Thyroid gland (tissue), 4 donors: ENCODE measurements around the gene UTP18.

Source experiments
- CTCF ChIP-seq, 6 experiments: fragments of 200-600 bp in 3 of 6; fragments of 450-650 bp in 3 of 6; sonication (generic) in 3 of 6; IDR thresholded peaks; one replicate each; pipeline ENCODE4 v1.5.1; 2016 to 2019; ENCODE audit warnings: antibody characterized with exemption in 6 of 6, mild to moderate bottlenecking in 2 of 6, inconsistent platforms in 1 of 6, moderate library complexity in 1 of 6
- POLR2A ChIP-seq, 2 donors: fragments of 450-650 bp; IDR thresholded peaks; one replicate each; pipeline ENCODE4 v1.6.1; 2017; ENCODE audit warnings: antibody characterized with exemption in 2 of 2, mild to moderate bottlenecking in 2 of 2, moderate library complexity in 1 of 2

- TF ChIP-seq CTCF (IDR thresholded peaks at IDR 0.05) (no peak), POLR2A (IDR thresholded peaks at IDR 0.05) (no peak)
Measured at GRCh38 chr17:51279183-51279582, 18.8 kb downstream of the UTP18 start.
